Transverse colon (tissue), 4 donors: ENCODE results near the gene HMG20A. TPM values are rescaled to one million over a fixed set of nuclear protein-coding genes. Genes with fewer than 3 reads are reported as not detected.

ENCODE experiments used
- DNase-seq: peaks from one replicate; pipeline ENCODE4 v3.0.0-alpha.2; 2019
- H3K27ac ChIP-seq, 4 donors: fragments of 200-600 bp; sonication (generic); 2 replicates each; pipeline ENCODE4 v1.5.1; 2016 to 2018; ENCODE audit warnings: inconsistent platforms in 4 of 4
- H3K27me3 ChIP-seq: fragments of 200-600 bp; sonication (generic); 2 replicates; pipeline ENCODE4 v1.5.1; 2017; ENCODE audit warnings: inconsistent platforms
- H3K36me3 ChIP-seq, 4 donors: fragments of 200-600 bp; sonication (generic); 2 replicates each; pipeline ENCODE4 v1.5.1; 2017 to 2019; ENCODE audit warnings: inconsistent platforms in 4 of 4
- H3K4me1 ChIP-seq, 4 donors: fragments of 200-600 bp; sonication (generic); 2 replicates each; pipeline ENCODE4 v1.5.1; 2017 to 2020; ENCODE audit warnings: inconsistent platforms in 4 of 4
- H3K4me3 ChIP-seq, 4 donors: fragments of 200-600 bp; sonication (generic); 1 replicate in 1 of 4; 2 replicates in 3 of 4; pipeline versions ENCODE4 v1.5.1 to v1.6.1; 2017 to 2019; ENCODE audit warnings: inconsistent platforms in 4 of 4
- H3K9me3 ChIP-seq, 2 donors: fragments of 200-600 bp; sonication (generic); 2 replicates each; pipeline ENCODE4 v1.5.1; 2017 to 2019; ENCODE audit warnings: inconsistent platforms in 2 of 2
- EP300 ChIP-seq: sonication (generic); formaldehyde crosslinking; IDR thresholded peaks from one replicate; pipeline ENCODE4 v1.6.1; 2017; ENCODE audit warnings: antibody characterized with exemption, low read depth
- POLR2A ChIP-seq: fragments of 450-650 bp; IDR thresholded peaks from one replicate; pipeline ENCODE4 v1.6.1; 2016; ENCODE audit warnings: antibody characterized with exemption, mild to moderate bottlenecking, moderate library complexity
- POLR2AphosphoS5 ChIP-seq, 3 donors: sonication (generic); formaldehyde crosslinking; IDR thresholded peaks; one replicate each; pipeline ENCODE4 v1.6.1; 2016; ENCODE audit warnings: antibody characterized with exemption in 3 of 3
- WGBS, 2 donors: methylation state at CpG; one replicate each; pipeline ENCODE4 v1.1.5; 2018; ENCODE audit warnings: low coverage in 1 of 2; 5-methylcytosine and 5-hydroxymethylcytosine counted together
- in situ Hi-C, 4 donors: fragments of 200-750 bp; cut with MboI; loops; one replicate each; pipeline versions ENCODE4 v1.15.0 to v1.15.1; 2017; ENCODE audit warnings: low sequenced_read_pairs in 3 of 4, low pct_ligation_motif_present in 1 of 4, low pct_unique_long_range_greater_than_20kb in 1 of 4
- intact Hi-C: fragments of 100-400 bp; cut with DNase I; formaldehyde crosslinking; loops from one replicate; pipeline ENCODE4 v1.15.1; 2023; ENCODE audit warnings: low total_unique reads
- total RNA-seq, 4 donors: library from RNA; depleted of rRNA; stranded (reverse); fragments of >200 nt; gene quantifications; one replicate each; pipeline ENCODE4 v1.1.0, GENCODE V29; 2016
- TF ChIP-seq, protein P1 (sequence below), 5 experiments: fragments of 200-600 bp in 3 of 5; fragments of 450-650 bp in 2 of 5; sonication (generic) in 3 of 5; IDR thresholded peaks; 1 replicate in 2 of 5; 2 replicates in 3 of 5; pipeline ENCODE4 v1.5.1; 2016 to 2017; ENCODE audit warnings: antibody characterized with exemption in 5 of 5, inconsistent platforms in 3 of 5, mild to moderate bottlenecking in 2 of 5, moderate library complexity in 1 of 5

HMG20A gene
- total RNA-seq, 4 donors from 2014 or later: 27.5 to 51.1 (median 37.0) TPM

DNA sequence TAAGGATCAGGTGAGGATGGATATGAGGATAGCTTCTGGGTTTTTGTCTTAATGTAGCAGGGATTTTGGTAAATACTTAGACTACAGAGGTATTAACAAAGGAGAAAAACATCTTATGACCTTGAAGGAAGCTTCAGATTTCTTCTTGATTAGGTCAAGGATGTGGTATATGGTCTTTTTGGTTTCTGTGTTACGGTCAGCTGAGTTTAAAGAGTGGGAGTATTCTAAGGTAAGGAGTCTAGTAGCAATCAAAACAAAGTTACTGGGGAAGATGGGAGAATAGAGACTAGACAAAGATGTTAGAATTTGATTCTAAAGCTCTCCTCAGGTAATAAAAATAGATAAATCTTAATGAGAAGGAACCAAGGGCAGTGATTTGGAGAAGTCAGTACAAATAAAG, 6.2 kb downstream of the HMG20A start:
- H3K4me3 ChIP-seq: no peak overlapping the region
- TF ChIP-seq POLR2A: no peak
- no peak for TF ChIP-seq EP300
- TF ChIP-seq POLR2AphosphoS5 (IDR thresholded peaks at IDR 0.05): no peak
- TF ChIP-seq, protein P1, sequence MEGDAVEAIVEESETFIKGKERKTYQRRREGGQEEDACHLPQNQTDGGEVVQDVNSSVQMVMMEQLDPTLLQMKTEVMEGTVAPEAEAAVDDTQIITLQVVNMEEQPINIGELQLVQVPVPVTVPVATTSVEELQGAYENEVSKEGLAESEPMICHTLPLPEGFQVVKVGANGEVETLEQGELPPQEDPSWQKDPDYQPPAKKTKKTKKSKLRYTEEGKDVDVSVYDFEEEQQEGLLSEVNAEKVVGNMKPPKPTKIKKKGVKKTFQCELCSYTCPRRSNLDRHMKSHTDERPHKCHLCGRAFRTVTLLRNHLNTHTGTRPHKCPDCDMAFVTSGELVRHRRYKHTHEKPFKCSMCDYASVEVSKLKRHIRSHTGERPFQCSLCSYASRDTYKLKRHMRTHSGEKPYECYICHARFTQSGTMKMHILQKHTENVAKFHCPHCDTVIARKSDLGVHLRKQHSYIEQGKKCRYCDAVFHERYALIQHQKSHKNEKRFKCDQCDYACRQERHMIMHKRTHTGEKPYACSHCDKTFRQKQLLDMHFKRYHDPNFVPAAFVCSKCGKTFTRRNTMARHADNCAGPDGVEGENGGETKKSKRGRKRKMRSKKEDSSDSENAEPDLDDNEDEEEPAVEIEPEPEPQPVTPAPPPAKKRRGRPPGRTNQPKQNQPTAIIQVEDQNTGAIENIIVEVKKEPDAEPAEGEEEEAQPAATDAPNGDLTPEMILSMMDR (IDR thresholded peaks at IDR 0.05): no peak
- DNase-seq: no peak
- H3K4me1 ChIP-seq: peaks cover 0 to 45% (median 18%) of the 10 kb centered on the region in 4 donors
- no peak overlapping the region for H3K27ac ChIP-seq
- in situ Hi-C loops (no loop called here), intact Hi-C loops (no loop called here)
- H3K36me3 ChIP-seq: no peaks in the 10 kb centered on the region
- H3K27me3 ChIP-seq: no peaks in the 10 kb centered on the region
- 50 to 71% methylated on average over 1 of the region's 1 CpG for WGBS, 2 donors
- H3K9me3 ChIP-seq: no peaks in the 10 kb centered on the region

DNA sequence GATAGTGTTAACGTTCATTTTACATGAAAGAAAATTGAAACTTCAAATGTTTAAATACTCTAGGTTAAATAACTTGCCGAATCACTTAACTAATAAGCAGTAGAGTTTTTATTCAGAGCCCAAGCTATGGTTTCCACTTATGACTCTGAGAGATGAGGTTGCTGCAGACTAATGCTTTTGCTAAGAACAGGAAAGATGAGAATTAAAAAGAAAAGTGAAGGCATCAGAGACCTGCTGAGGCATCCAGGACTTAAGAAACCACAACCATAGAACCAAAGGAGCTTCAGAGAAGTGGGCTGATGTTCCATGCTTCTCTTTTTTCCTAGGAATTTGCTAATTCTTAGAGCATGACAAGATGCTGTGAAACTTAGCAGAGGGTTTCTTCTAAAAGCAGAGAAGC, 9.5 kb downstream of the HMG20A start:
- no peaks in the 10 kb centered on the region for H3K27me3 ChIP-seq
- no peaks in the 10 kb centered on the region for H3K9me3 ChIP-seq
- no peak overlapping the region for H3K4me3 ChIP-seq
- no peak for DNase-seq
- no peak overlapping the region for H3K27ac ChIP-seq
- in situ Hi-C loops: no loop called here
- WGBS, 2 donors: 72 to 80% methylated on average over 2 of the region's 2 CpGs
- no peaks in the 10 kb centered on the region for H3K36me3 ChIP-seq
- intact Hi-C loops: no loop called here
- TF ChIP-seq POLR2AphosphoS5 (IDR thresholded peaks at IDR 0.05) (no peak), EP300 (no peak), POLR2A (no peak)
- TF ChIP-seq, protein P1 (IDR thresholded peaks at IDR 0.05): no peak
- peaks cover 0 to 22% (median 5%) of the 10 kb centered on the region in 4 donors for H3K4me1 ChIP-seq

DNA sequence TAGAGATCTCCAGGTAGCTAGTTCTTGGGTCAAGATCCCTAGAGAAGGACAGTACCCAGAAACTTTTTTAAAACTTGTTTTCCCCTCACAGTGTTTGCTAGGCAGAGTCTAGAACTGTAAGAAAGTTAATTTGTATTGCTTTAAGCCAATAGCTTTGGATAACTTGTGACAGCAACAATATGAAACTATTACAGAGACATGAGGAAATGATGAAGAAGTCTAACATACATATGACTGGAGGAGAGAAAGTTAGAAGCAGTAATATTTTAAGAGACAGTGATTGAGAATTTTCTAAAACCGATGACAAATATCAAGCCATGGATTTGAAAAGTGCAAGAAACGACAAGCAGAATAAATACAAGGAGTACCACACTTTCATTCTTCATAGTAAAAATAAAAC, 10.0 kb downstream of the HMG20A start:
- 70 to 86% methylated on average over 2 of the region's 2 CpGs for WGBS, 2 donors
- no peak for DNase-seq
- Histone ChIP-seq H3K27ac (no peak overlapping the region), H3K36me3 (no peaks in the 10 kb centered on the region), H3K4me3 (no peak overlapping the region), H3K9me3 (no peaks in the 10 kb centered on the region), H3K27me3 (no peaks in the 10 kb centered on the region), H3K4me1 (peaks cover 0 to 22% (median 5%) of the 10 kb centered on the region in 4 donors)
- intact Hi-C loops (no loop called here), in situ Hi-C loops (no loop called here)
- TF ChIP-seq EP300: no peak
- TF ChIP-seq, protein P1 (IDR thresholded peaks at IDR 0.05): no peak
- TF ChIP-seq POLR2A: no peak
- TF ChIP-seq POLR2AphosphoS5 (IDR thresholded peaks at IDR 0.05): no peak

DNA sequence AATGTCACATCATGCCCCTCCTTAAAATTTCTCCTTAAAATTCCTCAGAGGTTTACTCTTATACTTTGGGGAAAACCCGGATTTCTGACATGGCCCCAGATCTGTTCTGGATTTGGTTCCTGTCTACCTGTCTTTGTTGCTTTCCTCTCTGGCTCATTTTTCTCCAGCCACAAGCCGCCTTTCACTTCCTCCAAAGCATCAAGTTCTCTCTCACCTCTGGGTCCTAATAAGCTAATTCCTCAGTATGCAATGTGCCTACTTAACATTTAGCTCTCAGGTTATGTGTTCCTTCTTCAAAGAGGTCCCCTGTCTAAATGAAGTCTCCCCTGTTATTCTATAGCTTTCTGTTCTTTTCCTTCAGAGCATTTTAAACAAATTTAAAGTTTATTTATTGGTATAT, 16.1 kb downstream of the HMG20A start:
- H3K4me3 ChIP-seq: no peak overlapping the region
- no peaks in the 10 kb centered on the region for H3K9me3 ChIP-seq
- TF ChIP-seq, protein P1 (IDR thresholded peaks at IDR 0.05): no peak
- no peak for TF ChIP-seq POLR2A
- TF ChIP-seq POLR2AphosphoS5 (IDR thresholded peaks at IDR 0.05): no peak
- TF ChIP-seq EP300: no peak
- no peak for DNase-seq
- in situ Hi-C loops (no loop called here), intact Hi-C loops (no loop called here)
- WGBS, 2 donors: 92 to 95% methylated on average over 2 of the region's 2 CpGs
- H3K27ac ChIP-seq: no peak overlapping the region
- no peaks in the 10 kb centered on the region for H3K36me3 ChIP-seq
- H3K27me3 ChIP-seq: no peaks in the 10 kb centered on the region
- H3K4me1 ChIP-seq: peaks cover 0 to 17% (median 8%) of the 10 kb centered on the region in 4 donors
